GM21360 (cell line): ENCODE results near the gene MLXIPL.
"Not testable (repeated sequence)": the region's sequence is repeated elsewhere in the genome, so short reads cannot be mapped to it uniquely, and the experiment has no call there.

ENCODE experiments used
- ATAC-seq: cut with Tn5 transposase; IDR thresholded peaks from one replicate; pipeline ENCODE4 v1.9.1; 2021; ENCODE audit warnings: mild to moderate bottlenecking, moderate library complexity; ENCODE audit not compliant: unreplicated experiment

Gene MLXIPL

DNA sequence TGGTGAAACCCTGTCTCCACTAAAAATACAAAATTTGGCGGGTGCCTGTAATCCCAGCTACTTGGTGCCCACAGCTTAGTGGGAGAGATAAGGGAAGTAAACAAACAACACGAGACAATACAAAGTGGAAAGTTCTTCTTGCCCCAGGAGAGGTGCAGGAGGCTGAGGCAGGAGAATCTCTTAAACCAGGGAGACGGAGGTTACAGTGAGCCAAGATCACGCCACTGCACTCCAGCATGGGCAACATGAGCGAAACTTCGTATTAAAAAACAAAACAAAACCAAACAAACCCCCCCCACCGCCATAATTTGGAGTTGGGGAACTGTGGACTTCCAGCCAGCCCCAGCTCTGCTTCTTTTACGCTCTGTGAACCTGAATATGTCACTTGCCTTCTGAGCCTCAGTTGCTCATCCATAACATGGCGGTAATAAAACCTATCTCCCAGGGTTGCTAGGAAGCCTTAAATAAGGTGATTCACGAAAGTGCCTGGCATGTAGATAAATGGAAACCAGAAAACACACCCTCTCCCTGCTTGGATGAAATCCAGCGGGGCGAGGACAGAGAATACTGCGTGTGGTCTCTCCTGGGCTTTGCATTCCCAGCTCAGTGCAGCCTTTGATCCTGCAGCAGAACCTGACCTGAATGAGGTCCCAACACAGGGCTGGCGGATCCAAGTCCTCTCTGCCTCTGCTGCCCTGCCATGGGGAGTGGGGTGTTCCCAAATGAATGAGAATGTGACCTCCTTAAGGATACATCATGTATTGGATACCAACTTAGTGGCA is 10.2 kb downstream of the MLXIPL start:
- ATAC-seq, result no peak

DNA sequence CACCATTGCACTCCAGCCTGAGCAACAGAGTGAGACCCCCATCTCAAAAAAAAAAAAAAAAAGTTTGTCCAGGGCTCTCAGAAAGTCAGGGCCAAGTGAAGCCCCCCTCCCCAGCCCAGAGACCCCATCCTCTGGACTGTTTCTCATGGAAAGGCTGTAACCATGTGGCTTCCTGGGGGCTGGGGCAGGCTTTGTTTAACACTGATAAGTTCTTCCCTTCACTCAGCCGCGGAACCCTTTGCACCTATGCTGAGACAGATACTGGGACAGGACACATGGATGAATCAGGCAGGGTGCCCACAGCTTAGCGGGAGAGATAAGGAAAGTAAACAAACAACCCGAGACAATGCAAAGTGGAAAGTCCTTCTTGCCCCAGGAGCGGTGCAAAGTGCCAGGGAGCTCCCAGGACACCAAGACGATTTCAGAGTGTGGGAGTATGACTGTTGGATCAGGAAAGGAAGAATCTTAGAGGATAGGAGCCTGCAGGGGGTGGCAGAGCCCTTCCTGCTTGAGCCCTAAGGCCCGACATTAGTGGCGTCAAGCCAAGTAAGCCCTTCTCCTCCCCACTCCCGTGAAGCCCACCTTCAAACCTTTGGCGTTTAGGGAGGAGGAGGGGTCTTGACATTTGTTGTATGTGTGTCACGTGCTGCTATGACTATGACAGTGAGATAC is 11.6 kb downstream of the MLXIPL start:
- ATAC-seq, result no peak

DNA sequence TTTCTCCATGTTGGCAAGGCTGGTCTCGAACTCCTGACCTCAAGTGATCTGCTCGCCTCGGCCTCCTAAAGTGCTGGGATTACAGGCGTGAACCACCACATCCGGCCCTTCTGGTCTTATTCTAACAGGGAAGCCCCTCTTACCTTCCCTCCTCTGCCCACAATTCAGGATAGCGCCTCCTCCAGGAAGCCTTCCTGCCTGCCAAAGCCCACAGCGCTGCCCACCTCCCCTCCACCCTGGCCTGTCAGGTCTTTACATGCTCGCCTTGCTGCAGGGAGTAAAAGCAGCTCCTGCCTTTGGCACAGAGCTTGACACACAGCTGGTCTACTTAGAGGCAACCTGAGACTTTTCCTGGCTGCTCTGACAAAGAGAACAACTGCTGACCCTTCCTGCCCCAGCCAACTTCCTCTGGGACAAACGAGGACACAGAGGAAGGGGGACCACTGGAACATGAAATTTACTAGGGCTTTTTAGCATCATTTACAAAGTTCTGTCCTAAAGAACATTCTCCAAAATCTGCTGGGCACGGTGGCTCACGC is 13.2 kb downstream of the MLXIPL start:
- no peak for ATAC-seq

- ATAC-seq, result no peak
Measured at GRCh38 chr7:73610105-73610504, 14.2 kb downstream of the MLXIPL start.

GRCh38 chr7:73607692-73607983 is 16.7 kb downstream of the MLXIPL start:
- not testable (repeated sequence) for ATAC-seq

DNA sequence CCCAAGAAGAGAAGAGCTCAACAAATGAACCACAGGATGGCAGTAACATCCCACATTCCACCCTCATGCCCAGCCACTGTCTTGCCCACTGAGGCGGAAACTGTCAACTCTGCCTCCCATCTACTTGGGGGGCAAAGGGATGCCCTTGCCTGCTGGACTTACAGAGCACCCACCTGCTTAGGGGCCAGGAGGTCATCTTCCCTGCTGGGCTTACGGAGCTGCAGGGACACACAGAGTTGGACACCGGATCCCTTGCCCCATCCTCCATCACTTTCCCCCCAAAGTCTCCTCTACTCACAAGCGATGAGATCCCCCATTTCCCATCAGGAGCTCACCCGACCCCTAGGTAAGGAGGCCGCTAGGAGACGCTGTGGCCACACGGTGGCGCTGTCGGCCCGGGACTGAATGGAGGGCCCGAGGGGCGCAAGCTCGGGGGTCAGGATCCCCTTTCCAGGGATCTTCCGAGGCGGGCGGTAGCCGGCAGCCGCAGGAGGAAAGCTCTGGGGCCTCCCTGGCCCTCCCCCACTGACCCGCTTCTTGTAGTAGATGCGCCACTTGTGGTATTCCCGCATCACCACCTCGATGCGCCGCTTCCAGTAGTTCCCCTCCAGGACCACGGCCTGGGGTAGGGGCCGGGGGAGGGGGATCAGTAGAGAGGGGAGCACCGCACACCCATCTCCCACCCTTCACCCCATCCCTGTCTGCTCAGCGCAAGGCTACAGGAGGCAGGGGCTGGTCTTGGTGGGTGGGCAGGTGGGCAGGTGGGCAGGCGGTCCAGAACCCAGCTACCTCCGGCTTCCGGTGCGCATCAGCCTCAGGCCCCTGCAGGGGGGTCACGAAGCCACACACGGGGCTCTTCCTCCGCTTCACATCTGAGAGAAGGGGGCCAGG is 17.3 kb downstream of the MLXIPL start:
- no peak for ATAC-seq

- no peak for ATAC-seq
Measured at GRCh38 chr7:73605601-73606220, 18.6 kb downstream of the MLXIPL start.

- ATAC-seq, result no peak
Measured at GRCh38 chr7:73602721-73603651, 21.3 kb downstream of the MLXIPL start.

DNA sequence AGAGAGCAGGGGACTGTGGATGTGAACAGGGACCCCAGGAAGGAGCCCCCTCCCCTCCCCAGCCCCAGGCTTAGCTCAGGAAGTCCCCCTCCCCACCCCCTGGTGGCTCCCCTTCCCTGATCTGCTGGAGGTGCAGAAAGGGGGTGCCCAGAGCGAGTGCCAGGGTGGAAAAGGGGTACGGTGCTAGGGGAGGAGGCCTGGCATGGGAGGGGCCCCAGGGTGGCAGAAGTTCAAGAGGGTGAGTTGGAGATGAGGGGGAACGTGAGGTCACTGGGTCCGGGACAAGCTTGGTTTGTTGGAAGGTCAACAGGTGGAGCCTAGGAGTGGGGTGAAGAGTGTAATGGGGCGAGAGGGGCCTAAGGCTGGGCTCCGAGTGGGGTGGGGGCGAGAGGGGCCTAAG is 24.4 kb downstream of the MLXIPL start:
- no peak for ATAC-seq

- ATAC-seq, result no peak
Measured at GRCh38 chr7:73599151-73599882, 25.0 kb downstream of the MLXIPL start.

DNA sequence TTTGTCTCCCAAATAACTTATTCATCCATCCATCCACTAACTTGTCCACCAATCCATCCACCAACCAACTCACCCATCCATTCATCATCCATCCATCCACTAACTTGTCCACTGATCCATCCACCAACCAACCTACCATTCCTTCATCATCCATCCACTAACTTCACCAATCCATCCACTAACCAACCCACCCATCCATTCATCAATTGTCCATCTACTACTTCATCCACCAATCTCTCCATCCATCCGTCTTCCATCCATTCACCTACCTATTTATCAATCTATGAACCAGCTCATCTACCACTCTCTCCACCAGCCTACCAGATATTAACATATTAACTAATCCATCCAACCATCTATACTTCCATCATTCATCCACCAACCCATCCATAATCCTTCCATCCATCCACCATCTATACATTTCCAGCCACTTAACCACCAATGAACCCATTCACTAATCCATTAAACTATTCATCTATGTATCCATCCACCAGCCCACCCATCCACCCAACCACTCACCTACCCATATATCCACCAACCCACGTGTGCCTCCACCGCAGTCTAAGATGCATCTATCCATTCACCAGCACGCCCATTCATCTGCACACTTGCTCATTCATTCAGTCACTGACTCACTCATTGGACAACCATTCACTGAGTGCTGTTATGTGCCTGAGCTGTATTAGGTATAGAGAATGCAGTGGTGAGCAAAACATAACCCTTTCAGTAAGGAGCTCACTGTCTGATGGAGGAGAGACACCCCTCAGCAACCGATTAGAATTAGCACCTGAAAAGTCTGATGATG is 26.1 kb downstream of the MLXIPL start:
- no peak for ATAC-seq

DNA sequence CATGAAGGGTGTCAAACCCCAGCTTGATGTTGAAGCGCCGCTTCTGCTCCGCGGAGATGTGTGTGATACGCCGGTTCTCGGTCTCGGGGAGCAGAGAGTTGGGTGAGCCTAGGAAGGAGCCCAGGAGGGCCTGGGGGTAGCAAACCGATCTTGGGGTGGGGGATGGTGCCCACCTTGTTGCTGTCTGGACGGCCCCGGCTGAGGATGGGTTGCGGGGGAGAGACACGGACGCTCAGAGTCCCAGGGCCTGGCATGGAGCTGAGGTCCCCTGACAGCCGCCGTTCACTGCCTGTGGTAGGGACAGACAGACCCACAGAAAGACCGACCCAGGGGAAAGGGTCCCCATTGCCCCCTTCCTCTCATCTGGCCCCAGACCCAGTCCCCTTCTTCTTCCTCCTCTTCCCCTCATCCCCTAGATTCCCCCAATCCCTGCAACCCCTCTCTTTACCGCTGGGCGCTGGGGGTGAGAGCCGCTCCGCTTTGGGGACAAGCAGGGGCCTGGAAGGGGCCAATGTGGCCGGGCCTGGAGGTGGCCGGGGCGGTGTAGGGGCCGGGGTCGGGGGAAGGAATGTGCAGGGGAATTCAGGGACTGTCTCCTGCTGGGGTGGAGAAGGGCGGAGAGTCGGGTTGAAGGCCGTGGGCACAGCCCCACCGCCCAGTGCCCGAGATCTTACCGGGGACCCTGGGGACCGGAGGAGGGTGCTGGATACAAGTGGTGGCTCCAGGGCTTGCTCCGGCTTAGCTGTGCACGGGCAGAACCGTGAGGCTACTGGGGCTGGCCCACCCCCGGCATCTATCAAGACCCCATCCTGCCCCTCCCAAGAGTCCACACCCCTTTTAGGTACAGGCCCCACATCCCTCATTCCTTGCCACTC is 27.9 kb downstream of the MLXIPL start:
- ATAC-seq, result no peak

DNA sequence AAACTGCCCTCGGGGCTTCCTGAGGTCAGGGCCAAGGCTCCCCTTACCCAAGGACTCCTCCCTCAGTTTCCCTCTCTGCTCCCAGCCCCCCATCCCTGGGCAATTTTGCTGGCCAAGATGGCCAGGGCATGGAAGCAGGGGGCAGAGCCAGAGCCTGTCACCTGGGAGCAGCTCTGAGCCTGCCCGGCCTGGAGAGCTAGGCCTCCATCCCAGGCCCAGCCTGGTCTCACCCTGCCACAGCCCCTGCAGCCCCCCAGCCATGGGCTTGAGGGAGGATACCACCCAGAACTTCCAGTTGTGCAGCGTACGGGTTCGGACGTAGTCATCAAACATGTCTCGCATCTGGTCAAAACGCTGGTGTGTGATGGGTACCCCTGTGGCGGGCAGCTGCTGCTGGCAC is 29.0 kb downstream of the MLXIPL start:
- no peak for ATAC-seq

DNA sequence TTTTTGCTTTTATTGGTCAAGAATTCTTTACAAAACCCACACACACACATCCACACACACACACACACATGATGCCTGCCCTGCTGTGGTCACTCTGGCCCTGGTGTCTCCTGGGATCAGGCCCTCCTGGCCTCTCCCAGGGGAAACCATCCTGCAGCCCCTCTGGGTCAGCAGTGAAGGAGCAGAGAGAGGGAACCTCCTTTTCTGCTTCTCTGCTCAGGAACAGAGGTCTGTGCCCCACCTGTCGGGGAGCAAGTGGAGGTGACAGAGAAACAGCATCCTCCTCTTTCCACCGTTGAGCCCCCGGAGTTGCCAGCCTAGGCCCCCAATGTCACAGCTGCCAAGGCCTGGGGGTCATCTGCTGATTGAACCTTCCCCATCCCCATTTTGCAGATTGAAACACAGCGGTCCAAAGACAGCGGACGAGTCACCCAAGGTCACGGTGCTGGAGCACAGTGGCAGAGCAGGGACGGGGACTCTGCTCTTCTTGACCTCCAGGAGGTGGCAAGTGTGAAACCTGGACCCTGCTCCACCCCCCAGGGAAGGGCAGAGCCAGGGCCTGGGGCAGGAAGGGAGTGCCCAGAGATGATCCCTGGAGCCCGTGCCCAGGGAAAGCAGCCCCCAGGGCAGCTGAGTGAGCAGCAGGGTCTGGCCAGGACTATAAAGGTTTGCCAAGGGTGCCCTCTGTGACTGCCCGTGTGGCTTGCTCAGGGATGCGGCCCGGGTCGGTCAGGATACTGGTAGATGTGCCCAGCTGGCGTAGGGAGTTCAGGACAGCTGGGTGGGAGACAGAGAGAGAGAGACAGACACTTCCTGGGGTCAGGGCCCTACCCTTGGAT is 30.9 kb downstream of the MLXIPL start:
- no peak for ATAC-seq

GRCh38 chr7:73586911-73587310 is 37.4 kb downstream of the MLXIPL start:
- no peak for ATAC-seq

DNA sequence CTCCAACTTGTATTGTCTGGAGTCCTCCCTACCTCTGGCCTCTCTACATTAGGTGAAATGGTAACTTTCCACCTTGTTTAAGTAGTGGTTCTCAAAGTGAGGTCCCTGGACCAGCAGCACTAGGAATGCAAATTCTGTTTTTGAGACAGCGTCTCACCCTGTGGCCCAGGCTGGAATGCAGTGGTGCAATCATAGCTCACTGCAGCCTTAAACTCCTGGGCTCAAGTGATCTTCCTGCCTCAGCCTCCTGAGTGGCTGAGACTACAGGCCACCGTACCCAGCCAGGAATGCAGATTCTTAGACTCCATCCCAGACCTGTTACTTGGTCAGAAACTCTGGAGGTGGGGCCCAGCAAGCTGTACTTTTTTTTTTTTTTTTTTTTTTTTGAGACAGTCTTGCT is 39.1 kb downstream of the MLXIPL start:
- ATAC-seq, result no peak
